MM.1S (cell line): ENCODE measurements around the gene CD47.

Source experiments
- DNase-seq: peaks from one replicate; pipeline ENCODE4 v3.0.0-alpha.2; 2015
- H2AFZ ChIP-seq: fragments of 300-600 bp; sonication (generic); 2 replicates; pipeline ENCODE4 v1.6.0; 2016; ENCODE audit warnings: antibody characterized with exemption, low read length
- H3F3A ChIP-seq: fragments of 300-600 bp; sonication (generic); 2 replicates; pipeline ENCODE4 v1.6.1; 2016; ENCODE audit warnings: mild to moderate bottlenecking, antibody characterized with exemption, low read length, moderate library complexity, mixed read lengths; ENCODE audit not compliant: insufficient read depth
- H3K27ac ChIP-seq: fragments of 300-600 bp; sonication (generic); 2 replicates; pipeline ENCODE4 v1.5.1; 2016; ENCODE audit warnings: mild to moderate bottlenecking, low read length
- H3K27me3 ChIP-seq: fragments of 300-600 bp; sonication (generic); replicated peaks from 2 replicates; pipeline ENCODE4 v1.6.0; 2016; ENCODE audit warnings: low read length; ENCODE audit not compliant: insufficient read depth
- H3K36me3 ChIP-seq: fragments of 300-600 bp; sonication (generic); replicated peaks from 2 replicates; pipeline ENCODE4 v1.6.1; 2016; ENCODE audit warnings: mild to moderate bottlenecking, low read length, mixed read lengths; ENCODE audit not compliant: insufficient read depth
- H3K4me1 ChIP-seq: fragments of 300-600 bp; sonication (generic); 2 replicates; pipeline ENCODE4 v1.6.1; 2016; ENCODE audit warnings: low read length, mixed read lengths
- H3K4me2 ChIP-seq: fragments of 300-600 bp; sonication (generic); 2 replicates; pipeline ENCODE4 v1.6.0; 2016; ENCODE audit warnings: low read depth, low read length
- H3K4me3 ChIP-seq: fragments of 300-600 bp; sonication (generic); 2 replicates; pipeline ENCODE4 v1.5.1; 2016; ENCODE audit warnings: low read length, mixed read lengths
- H3K79me2 ChIP-seq: fragments of 300-600 bp; sonication (generic); 2 replicates; pipeline ENCODE4 v1.6.1; 2016; ENCODE audit warnings: mixed run types, low read length, mixed read lengths
- H3K9ac ChIP-seq: fragments of 300-600 bp; sonication (generic); 2 replicates; pipeline ENCODE4 v1.6.1; 2016; ENCODE audit warnings: low read length, mixed read lengths
- H3K9me2 ChIP-seq: fragments of 300-600 bp; sonication (generic); replicated peaks from 2 replicates; pipeline ENCODE4 v1.6.1; 2016; ENCODE audit warnings: mild to moderate bottlenecking, low read length, mixed read lengths; ENCODE audit not compliant: insufficient read depth
- H3K9me3 ChIP-seq: fragments of 300-600 bp; sonication (generic); replicated peaks from 2 replicates; pipeline ENCODE4 v1.6.1; 2016; ENCODE audit warnings: mild to moderate bottlenecking, low read length, mixed read lengths; ENCODE audit not compliant: insufficient read depth
- H4K20me1 ChIP-seq: fragments of 300-600 bp; sonication (generic); 2 replicates; pipeline ENCODE4 v1.6.1; 2016; ENCODE audit warnings: mild to moderate bottlenecking, low read length, moderate library complexity, mixed read lengths; ENCODE audit not compliant: insufficient read depth
- EZH2 ChIP-seq: fragments of 300-600 bp; sonication (generic); optimal IDR thresholded peaks from 2 replicates; pipeline ENCODE3; 2017; ENCODE audit warnings: low read depth, mild to moderate bottlenecking, antibody characterized with exemption, low read length, mixed read lengths
- EZH2phosphoT487 ChIP-seq: fragments of 300-600 bp; sonication (generic); IDR thresholded peaks from 2 replicates; pipeline ENCODE4 v1.6.1; 2018; ENCODE audit warnings: antibody characterized with exemption, low read length
- TF ChIP-seq, protein P1 (sequence below): fragments of 300-600 bp; sonication (generic); IDR thresholded peaks from 2 replicates; pipeline ENCODE4 v1.5.1; 2016; ENCODE audit warnings: antibody characterized with exemption, low read length, mixed read lengths

CD47 gene

DNA sequence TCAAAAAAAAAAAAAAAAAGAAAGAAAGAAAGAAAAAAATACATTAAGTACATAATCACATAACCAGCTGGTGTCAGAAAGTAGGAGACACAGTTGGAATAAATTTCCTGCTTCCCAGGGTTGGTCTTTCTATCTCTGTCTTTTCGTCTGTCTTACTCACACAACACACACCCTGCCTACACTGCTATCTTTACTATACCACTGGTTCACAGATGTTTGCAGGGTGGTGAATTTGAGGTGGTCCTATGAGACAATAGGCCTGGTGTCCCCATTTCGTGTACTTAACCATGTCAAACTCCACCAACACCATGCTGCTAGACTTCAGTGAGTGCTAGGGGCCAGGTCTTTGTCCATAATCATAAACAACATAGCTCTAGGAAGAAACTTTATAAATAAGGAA lies 17.6 kb upstream of the CD47 start:
- H3K36me3 ChIP-seq: no peaks in the 10 kb centered on the region
- H3K27ac ChIP-seq: no peak overlapping the region
- H3K79me2 ChIP-seq: no peaks in the 10 kb centered on the region
- no peaks in the 10 kb centered on the region for H4K20me1 ChIP-seq
- H3K9me3 ChIP-seq: no peaks in the 10 kb centered on the region
- no peaks in the 10 kb centered on the region for H3F3A ChIP-seq
- H3K9me2 ChIP-seq: no peaks in the 10 kb centered on the region
- H3K27me3 ChIP-seq: no peaks in the 10 kb centered on the region
- no peak for DNase-seq
- no peak overlapping the region for H2AFZ ChIP-seq
- H3K4me2 ChIP-seq: no peak overlapping the region
- TF ChIP-seq EZH2 (no peak), EZH2phosphoT487 (no peak)
- TF ChIP-seq, protein P1, sequence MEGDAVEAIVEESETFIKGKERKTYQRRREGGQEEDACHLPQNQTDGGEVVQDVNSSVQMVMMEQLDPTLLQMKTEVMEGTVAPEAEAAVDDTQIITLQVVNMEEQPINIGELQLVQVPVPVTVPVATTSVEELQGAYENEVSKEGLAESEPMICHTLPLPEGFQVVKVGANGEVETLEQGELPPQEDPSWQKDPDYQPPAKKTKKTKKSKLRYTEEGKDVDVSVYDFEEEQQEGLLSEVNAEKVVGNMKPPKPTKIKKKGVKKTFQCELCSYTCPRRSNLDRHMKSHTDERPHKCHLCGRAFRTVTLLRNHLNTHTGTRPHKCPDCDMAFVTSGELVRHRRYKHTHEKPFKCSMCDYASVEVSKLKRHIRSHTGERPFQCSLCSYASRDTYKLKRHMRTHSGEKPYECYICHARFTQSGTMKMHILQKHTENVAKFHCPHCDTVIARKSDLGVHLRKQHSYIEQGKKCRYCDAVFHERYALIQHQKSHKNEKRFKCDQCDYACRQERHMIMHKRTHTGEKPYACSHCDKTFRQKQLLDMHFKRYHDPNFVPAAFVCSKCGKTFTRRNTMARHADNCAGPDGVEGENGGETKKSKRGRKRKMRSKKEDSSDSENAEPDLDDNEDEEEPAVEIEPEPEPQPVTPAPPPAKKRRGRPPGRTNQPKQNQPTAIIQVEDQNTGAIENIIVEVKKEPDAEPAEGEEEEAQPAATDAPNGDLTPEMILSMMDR: no peak
- H3K9ac ChIP-seq: no peak overlapping the region
- H3K4me1 ChIP-seq: no peaks in the 10 kb centered on the region
- no peak overlapping the region for H3K4me3 ChIP-seq

DNA sequence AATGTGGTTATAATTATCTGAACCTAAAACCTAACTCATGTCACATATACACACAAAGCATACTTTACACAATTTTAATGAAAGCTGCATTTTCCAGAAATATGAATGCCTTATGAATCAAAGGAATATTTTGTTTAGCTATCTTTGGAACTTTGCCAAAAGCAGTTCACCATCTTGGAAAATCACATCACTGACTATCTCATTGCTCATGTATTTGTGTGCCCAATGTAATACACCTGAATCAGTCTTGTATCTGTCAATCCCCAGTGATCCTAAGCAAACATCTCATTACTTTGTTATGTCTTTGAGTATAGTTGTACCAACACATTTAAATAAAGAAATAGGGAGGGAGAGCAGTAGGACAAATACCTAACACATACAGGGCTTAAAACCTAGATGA lies 15.6 kb upstream of the CD47 start:
- H2AFZ ChIP-seq: no peak overlapping the region
- peaks cover 12% of the 10 kb centered on the region for H3K4me1 ChIP-seq
- H3K4me2 ChIP-seq: no peak overlapping the region

DNA sequence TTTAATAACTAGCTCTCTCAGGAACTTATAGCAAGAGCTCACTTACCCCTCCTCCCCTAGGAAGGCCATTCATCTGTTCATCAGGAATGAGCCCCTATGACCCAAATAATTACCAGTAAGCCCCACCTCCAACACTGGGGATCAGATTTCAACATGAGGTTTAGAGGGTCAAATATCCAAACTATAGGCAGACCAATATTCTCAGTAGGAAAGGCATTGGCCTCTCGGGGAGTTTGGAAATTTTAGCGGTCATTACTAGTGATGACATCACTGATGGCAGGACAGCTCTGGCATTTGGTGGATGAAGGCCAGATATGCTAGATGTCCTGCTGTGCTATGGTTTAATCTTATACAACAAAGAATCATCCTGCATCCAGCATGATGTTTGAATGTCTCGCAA lies 15.2 kb upstream of the CD47 start:
- Histone ChIP-seq H3K4me3 (no peak overlapping the region), H2AFZ (no peak overlapping the region), H3K27ac (no peak overlapping the region), H3K9me2 (no peaks in the 10 kb centered on the region), H3K27me3 (no peaks in the 10 kb centered on the region), H3K36me3 (no peaks in the 10 kb centered on the region), H4K20me1 (no peaks in the 10 kb centered on the region), H3K4me2 (no peak overlapping the region), H3K9ac (no peak overlapping the region), H3F3A (peaks cover 9% of the 10 kb centered on the region), H3K79me2 (no peaks in the 10 kb centered on the region), H3K9me3 (no peaks in the 10 kb centered on the region), H3K4me1 (peaks cover 16% of the 10 kb centered on the region)
- DNase-seq: no peak
- TF ChIP-seq, protein P1: no peak
- TF ChIP-seq EZH2phosphoT487 (no peak), EZH2 (no peak)

More for the DNA sequence above, 15.6 kb upstream of the CD47 start:
- Histone ChIP-seq H3K9me3 (no peaks in the 10 kb centered on the region), H3K27ac (no peak overlapping the region), H3K36me3 (no peaks in the 10 kb centered on the region), H3K4me3 (no peak overlapping the region), H3K9me2 (no peaks in the 10 kb centered on the region), H3F3A (peaks cover 4% of the 10 kb centered on the region), H3K9ac (no peak overlapping the region), H3K27me3 (no peaks in the 10 kb centered on the region), H3K79me2 (no peaks in the 10 kb centered on the region), H4K20me1 (no peaks in the 10 kb centered on the region)
- TF ChIP-seq, protein P1: no peak
- TF ChIP-seq EZH2phosphoT487: no peak
- no peak for TF ChIP-seq EZH2
- DNase-seq: no peak
